DMS79 (cell line): ENCODE data around the gene HOXC13.

Experiments
- DNase-seq: peaks from one replicate; lab custom pipeline; 2025; lab: John Stamatoyannopoulos, UW

The HOXC13 gene

GRCh38 chr12:53955036-53955775 is 16.6 kb downstream of the HOXC13 start:
- no peak for DNase-seq

DNA sequence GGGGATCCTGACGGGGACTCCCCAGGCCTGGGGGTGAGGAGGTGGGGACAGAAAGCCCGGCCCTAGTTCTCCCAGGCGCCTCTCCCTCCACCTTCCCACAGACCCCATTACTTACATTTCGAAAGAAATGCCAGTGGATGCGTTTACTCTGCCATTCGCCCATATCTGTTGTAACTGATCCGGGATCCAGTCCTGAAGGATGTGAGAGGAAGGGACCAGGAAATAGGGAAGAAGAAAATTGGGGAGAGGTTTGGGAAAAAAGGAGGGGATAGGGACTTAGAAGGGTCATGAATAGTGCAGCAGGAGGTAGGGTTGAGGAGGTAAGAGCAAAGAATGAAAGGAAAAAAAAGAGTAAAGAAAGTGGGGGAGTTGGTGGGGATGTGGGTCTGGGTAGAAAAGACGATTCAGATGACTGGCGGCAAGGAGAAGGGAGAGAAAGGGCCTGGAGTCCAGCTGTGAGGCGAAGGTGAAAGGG is 17.2 kb downstream of the HOXC13 start:
- no peak for DNase-seq

- DNase-seq: no peak
These were observed 17.7 kb downstream of the HOXC13 start for GRCh38 chr12:53956251-53956887.

DNA sequence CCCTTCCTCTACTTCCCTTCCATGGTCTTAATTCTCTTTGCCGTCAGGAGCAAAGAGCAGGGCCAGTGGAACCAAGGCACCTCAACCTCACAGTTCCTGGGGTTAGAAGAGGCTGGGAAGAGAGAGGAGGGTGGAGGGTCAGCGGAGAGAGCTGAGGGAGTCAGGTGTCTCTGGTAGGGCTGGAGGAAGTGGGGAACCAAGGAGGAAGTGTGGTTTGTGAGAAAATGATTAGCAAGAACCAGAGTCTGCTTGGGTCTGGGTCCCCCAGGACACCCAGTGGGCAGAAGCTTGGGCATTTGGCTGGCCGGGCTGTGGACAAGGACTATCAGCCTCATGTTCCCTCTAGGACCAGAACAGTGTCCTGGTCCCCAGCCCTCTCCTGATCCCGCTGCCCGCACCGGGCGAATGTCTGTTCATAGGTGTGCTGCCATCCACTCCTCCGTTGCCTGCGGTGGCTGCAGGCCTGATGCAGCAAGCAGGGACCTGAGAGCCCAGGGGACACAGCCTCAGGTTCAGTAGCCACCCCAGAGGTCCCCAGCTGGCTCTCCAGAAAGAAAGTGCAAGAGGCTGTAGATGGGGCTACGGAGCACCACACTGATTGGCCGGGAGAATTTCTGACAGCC is 18.4 kb downstream of the HOXC13 start:
- no peak for DNase-seq

GRCh38 chr12:53958128-53958527 is 19.5 kb downstream of the HOXC13 start:
- DNase-seq: no peak

DNA sequence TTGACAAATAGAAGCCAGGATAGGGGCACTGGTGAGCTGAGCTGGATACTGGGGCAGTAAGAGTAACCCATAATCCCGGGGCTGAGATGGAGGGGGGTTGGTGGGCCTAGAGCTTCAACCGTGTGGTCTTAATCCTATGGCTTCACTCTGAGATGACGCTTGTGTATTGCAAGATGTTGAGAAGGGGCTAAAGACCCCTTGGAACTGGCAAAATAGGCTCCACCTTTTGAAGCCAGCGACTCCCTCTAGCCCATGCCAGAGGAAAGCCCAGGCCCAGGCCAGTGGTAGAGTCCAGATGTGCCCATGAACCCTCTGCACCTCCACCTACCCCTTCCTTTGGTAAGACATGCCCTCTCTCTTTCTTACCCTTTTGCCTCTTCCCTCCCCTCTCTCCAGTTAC is 20.7 kb downstream of the HOXC13 start:
- no peak for DNase-seq

GRCh38 chr12:53960187-53961024 is 21.8 kb downstream of the HOXC13 start:
- no peak for DNase-seq

DNA sequence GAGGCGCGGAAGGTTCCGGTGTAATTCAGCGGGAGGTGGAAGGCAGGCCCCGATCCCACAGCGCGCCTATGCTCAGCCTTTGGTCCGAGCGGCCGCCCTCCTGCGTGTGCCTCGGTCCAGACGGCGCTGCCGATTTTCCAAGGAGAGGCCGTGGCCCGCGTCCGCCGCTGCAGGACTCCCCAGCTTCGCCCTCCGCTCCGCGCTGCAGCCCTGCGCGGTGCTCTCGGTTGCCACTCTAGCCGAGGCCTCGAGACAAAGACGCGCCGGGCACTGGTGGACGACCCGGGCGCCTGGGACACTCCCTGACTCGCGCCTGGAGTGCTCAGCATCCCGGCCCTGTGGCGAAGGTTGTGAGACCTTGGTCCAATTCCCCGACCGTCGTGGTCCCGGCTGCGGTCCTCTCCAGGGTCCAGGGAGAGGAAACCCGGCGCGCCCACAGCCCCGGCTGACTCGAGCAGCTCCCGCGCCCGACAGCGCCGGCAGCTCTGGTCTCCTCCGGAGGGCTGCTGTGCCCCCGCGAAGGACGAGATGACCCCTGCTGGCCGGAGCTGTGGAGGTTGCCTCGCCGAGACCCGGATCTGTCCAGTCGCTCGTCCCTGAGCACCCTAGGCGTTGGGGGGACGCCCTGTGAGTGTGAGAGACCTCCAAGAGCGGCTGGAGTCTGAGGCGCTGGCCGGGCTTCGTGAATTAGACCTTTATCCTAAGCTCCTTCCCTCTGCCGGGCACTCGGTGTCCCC is 22.6 kb downstream of the HOXC13 start:
- no peak for DNase-seq

GRCh38 chr12:53963005-53963404 is 24.4 kb downstream of the HOXC13 start:
- DNase-seq: no peak

GRCh38 chr12:53963434-53964314 is 25.0 kb downstream of the HOXC13 start:
- no peak for DNase-seq

GRCh38 chr12:53964315-53964713 is 25.7 kb downstream of the HOXC13 start:
- DNase-seq: no peak

DNA sequence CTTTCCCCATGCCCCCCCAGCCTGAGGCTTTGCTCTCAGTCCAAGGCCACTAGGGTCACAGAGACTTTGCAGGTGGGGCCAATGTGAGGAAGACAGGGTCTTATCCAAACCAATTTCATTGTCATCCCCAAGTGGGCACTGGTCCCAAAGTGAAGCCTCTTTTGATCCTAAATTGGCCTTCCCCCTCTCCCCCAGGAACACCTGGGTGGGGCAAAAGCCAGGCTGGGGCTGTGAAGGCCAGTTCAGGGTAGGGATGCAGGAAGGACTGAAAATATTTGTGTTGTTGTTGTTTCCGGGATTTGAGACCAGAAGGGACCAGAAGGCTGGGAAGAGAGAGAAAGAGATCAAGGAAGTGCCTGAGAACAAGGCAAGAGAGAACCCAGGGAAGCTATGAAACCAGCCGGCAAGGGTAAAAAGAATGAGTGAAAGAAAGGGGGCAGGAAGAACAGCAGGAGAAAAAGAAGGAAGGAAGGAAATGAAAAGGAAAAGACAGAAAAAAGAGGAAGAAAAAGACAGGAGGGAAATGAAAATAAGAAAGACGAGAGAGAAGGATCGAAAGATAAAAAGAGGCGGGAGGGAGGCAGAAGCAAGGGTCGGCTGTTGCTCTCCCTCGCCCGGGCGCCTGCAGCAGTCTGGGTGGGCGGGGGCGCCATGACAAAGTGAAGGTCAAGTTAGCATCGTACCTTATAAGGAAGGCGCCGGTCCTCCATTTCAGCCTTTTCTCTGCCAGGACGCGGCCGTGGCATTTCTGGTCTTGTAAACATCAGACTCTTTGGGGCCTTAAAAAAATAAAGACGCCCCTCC is 26.9 kb downstream of the HOXC13 start:
- DNase-seq: peak; percentile 25

- DNase-seq: no peak
These were observed 27.4 kb downstream of the HOXC13 start for GRCh38 chr12:53966085-53966384.

DNA sequence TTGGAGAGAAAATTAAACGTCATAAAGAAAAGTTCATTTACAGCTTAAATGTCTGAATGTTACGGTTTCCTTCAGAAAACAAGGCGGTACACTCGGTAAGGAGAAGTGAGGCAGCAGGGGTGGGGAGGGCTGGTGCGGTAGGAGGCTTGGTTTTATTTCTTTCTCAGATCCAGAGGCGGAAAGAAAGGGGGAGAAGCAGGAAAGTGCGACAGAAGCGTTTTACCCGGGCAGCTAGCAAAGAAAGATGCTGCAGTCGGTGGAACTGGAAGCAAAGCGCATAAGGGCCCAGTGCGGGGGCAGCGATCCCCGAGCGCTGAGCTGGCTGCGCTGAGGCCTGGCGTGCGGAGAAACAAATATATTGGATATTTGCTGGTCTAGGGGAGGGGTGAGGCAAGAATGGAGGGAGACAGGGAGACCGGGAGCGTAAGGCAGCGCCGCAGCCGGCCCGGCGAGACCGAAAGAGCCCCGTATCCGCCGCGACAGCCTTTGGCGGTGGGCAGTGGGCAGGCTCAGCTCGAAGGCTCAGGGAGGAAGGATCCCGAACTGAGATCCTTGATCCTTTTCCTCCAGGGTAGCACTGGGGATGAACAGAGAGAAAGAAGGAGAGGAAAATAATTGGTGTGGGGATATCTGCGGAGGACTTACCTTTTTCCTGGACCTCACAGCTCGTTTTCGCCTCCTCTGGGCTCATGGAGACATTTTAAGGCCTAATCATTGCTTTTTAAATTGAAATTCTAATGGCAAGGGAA is 27.9 kb downstream of the HOXC13 start:
- DNase-seq: no peak

GRCh38 chr12:53967421-53967925 is 28.8 kb downstream of the HOXC13 start:
- no peak for DNase-seq

GRCh38 chr12:53968214-53969127 is 29.8 kb downstream of the HOXC13 start:
- DNase-seq: no peak

DNA sequence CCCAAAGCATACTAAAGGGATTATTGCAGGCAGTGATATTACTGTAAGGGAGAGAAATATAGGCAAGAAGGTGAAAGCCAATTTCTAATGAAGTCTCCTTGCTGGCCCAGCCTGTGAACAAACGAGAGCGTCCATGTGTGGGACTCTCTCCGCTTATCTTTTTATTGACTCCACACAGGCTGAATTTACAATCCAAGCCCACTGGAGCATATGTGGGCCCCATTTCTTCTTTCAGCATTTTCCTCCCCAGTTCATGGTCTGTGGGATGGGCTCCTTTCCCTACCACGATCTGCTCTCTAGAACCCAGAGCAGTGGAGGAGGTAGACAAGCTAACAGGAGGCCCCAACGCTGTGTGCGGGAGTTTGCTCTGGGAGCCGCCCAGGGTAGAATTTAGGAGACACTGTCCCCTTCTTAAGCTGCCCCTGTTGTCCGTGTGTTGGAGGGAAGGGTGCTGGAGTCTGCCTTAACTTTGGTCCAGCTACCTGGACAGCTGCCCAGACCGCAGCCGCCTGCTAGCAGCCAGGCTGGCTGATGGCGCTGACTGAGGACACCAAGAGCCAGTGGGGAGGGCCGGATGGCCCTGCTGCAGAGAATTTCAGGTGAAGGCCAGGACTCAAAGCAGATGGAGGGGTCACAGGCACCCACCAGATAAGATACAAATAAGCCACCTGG is 31.1 kb downstream of the HOXC13 start:
- no peak for DNase-seq
